Middle frontal gyrus (tissue), 1 donor: ENCODE results near the gene COPS6.

Experiments used
- DNase-seq: peaks from one replicate; pipeline ENCODE4 v3.0.0-alpha.2; 2015; ENCODE audit warnings: low spot score; ENCODE audit errors: extremely low spot score

Gene COPS6

GRCh38 chr7:100101016-100101862 is 12.5 kb downstream of the COPS6 start, which contains the start of the genes AP4M1 and MCM7:
AP4M1 (plus strand) TSS chr7:100101643; CDS start chr7:100101715, 72 bp downstream.
MCM7 (minus strand) TSS chr7:100101397; CDS start chr7:100101294, 103 bp downstream.
- peak; percentile 99 for DNase-seq

- no peak for DNase-seq
Measured at GRCh38 chr7:100102950-100103840, 14.4 kb downstream of the COPS6 start.

GRCh38 chr7:100105534-100105933 is 16.8 kb downstream of the COPS6 start:
- no peak for DNase-seq

GRCh38 chr7:100106633-100107032 is 17.9 kb downstream of the COPS6 start:
- no peak for DNase-seq

GRCh38 chr7:100107125-100107737 is 18.5 kb downstream of the COPS6 start:
- no peak for DNase-seq

DNA sequence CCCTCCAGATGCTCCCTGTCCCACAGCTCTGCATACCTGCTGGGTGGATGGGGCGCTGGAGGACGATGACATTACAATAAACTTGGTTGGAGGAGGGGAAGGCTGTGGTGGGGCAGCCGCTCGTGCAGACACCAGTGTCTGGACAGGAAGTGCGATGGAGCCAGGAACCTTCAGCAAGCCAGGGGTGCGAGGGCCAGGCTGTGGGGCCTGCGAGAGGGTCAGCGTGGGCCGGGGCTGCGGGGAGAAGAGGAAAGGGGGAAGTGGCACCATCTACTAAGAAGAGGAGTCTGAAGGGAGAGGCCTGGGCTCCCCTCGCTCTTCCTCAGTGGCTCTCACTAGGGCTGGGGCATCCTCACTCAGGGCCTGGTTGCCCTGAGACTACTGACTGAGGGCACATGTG is 19.1 kb downstream of the COPS6 start:
- DNase-seq = no peak

DNA sequence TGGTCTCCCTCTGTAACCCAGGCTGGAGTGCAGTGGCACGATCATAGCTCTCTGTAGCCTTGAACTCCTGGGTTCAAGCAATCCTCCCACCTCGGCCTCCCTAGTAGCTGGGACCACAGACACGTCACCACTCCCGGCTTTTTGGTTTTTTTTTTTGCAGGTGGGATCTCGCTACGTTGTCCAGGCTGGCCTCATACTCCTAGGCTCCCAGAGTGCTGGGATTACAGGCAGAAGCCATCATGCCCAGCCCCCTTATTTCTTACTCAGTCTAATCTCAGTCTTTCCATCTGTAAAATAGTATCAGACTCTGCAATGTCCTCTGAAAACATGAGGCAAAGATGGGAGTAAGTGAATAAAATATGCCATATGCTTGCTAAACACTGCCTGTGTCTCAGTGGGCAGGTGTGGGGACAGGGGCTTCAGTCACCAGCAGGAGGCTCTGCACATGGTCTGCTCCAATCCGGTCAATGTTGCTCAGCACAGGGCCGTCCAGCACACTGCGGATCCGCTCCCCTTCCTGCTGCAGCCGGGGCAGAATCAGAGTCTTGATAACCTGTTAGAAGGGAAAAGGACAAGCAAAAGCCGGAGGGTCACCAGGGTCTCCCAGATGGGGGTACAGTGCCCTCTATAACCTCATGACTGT is 20.9 kb downstream of the COPS6 start:
- no peak for DNase-seq

- DNase-seq = no peak
Measured at GRCh38 chr7:100111156-100111555, 22.4 kb downstream of the COPS6 start.

- DNase-seq = no peak
Measured at GRCh38 chr7:100111914-100112313, 23.1 kb downstream of the COPS6 start.

DNA sequence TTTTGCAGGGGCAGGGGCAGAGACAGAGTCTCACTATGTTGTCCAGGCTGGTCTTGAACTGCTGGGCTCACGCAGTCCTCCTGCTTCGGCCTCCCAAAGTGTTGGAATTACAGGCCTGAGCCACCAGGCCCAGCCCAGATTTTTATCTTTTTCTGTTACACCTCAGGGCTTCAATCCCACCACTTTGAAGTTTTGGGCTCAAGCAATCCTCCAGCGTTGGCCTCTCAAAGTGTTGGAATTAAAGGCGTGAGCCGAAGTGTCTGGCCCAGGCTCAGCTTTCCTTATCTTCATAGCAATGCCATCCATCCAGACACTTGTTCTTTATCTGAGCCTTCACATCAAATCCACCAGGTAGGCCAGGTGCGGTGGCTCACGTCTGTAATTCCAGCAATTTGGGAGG is 26.3 kb downstream of the COPS6 start:
- no peak for DNase-seq

DNA sequence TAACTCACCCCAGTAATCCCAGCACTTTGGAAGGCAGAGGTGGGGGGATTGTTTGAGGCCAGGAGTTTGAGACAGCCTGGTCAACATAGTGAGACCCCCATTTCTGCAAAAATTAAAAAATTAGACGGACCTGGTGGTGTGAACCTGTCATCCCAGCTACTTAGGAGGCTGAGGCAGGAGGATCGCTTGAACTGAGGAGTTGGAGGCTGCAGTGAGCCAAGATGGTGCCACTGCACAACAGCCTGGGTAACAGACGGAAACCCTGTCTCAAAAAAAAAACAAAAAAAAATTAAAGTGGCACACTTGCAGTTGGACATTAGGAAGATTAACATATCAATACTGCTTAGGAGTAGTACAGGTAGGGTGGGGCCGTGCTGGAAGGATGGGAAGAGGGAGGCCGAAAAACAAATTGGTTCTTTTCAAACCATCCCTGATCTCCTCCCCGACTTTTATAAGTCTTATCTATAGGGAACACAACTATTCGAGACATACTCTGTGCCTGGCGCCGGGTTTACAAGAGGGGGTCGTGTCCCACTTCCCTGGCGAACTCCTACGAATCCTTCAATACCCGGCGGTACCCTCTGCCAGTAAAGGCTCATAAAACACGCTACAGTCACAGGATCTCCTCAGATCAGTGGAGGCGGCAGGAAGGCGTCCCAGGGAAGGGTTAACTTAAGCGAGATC is 29.8 kb downstream of the COPS6 start:
- no peak for DNase-seq

DNA sequence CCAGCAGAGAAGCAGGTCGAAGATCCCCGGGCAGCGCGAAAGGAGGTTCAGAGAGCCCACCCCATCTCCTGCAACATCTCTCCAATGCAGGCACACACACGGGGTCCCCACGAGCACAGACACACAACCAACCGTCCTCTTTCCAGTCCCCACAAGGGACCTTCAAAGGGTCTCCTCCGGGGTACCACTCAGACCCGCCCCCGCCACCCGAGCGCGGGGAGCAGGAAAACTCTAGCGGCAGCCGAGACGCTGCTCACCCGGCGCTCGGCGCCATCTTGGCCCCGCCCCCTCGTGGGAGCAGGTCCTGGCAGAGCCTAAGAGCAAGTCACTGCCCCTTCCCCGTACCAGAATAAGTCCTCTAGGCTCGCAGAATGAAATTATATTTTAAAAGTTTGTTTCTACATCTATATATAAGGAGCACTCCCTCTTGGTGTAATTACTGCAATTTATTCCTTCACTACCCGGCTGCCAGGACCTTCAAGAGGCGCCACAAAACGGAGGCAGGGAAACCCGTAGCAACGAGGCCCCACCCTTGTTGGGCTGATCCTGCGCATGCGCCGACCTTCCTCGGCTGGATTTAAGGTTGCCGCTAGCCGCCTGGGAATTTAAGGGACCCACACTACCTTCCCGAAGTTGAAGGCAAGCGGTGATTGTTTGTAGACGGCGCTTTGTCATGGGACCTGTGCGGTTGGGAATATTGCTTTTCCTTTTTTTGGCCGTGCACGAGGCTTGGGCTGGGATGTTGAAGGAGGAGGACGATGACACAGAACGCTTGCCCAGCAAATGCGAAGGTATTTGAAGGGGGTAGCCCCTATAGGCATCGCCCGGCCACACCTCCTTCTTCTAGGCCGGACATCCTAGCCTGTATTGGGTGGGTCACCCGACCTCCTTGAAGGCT is 30.6 kb downstream of the COPS6 start, which contains the start of the genes CNPY4 and TAF6:
CNPY4 (plus strand) TSS at position 563 of the 898 bp plus-strand sequence; CDS start at position 674, 111 bp downstream.
TAF6 (minus strand) TSS at position 287 of the 898 bp plus-strand sequence. CDS start 5,149 bp downstream, outside the sequence.
- DNase-seq = peak; percentile 86

DNA sequence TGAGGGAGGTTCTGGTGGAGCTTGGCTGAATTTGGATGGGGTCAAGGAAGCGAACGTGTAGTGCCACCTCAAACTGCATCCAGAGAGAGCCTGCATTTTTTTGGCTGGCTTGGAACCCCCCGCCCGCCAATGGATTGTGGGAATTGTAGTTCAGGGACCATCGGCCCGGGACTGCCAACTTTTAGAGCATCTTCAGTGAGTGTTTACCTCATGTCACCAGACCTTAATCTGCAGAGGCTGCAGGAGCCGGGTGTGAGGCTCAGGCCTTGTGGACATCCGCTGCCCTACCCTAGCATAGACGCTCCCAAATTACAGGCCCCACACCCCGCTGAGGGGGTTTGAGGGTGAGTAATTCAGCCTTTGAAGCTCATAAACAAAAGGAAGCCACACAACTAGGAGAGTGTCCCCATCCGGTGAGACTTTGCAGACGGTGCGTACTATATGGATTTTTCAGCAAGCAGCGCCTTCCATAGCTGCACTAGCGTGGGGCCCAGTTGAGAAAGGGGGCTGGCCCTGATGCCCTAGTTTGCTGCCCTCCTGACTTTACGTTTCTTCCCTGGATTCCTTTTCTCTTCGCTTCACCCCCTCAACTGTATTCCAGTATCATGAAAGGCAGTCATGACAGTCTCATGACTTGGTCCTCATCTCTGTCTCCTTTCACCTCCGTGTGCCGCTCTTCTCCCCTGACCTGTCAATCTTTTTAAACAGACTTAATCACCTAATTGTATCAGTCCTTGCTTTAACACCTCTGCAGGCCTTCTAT is 31.4 kb downstream of the COPS6 start:
- DNase-seq = peak; percentile 54

DNA sequence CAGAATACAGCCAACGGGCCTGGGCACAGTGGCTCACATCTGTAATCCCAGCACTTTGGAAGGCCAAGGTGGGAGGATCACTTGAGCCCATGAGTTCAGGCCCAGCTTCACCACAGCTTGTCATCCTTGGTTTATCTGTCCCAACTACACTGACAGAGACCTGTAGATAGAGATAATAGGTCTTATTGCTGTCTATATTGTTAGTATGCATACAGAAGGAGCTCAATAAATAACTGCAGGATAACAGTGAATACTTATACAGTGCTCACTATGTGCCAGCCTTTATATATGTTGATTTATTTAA is 31.9 kb downstream of the COPS6 start:
- DNase-seq = no peak

- DNase-seq = no peak
Measured at GRCh38 chr7:100122067-100122466, 33.3 kb downstream of the COPS6 start.

DNA sequence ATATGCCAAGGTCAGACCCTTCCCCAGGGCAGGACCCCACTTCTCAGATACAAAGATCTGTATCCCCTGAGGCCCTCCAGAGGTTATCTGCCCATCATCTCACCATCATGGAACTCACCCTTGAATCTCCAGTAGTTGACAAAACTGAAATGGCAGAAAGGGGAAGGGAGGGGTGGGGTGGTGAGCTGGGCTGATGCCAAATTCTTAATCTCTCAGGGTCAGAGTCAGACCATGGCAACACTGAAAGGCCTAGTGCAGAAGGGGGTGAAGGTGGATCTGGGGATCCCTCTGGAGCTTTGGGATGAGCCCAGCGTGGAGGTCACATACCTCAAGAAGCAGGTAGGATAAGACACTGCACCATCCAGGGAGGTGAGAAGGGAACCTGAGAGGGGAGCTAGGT is 33.8 kb downstream of the COPS6 start:
- DNase-seq = no peak

GRCh38 chr7:100124301-100125230 is 35.8 kb downstream of the COPS6 start:
- no peak for DNase-seq
